NT2/D1 (cell line): ENCODE measurements around the gene ZFAND6.

Source experiments
- DNase-seq: peaks from one replicate; pipeline ENCODE4 v3.0.0-alpha.2; 2011; ENCODE audit warnings: low read depth, low spot score
- H3K27me3 ChIP-seq: 2 replicates; pipeline ENCODE4 v1.6.0; 2011; ENCODE audit warnings: mild to moderate bottlenecking; ENCODE audit not compliant: insufficient read length, insufficient read depth
- H3K36me3 ChIP-seq: 2 replicates; pipeline ENCODE4 v1.6.1; 2011; ENCODE audit warnings: mild to moderate bottlenecking, low read length, mixed read lengths; ENCODE audit not compliant: insufficient read depth, insufficient read length
- H3K4me1 ChIP-seq: 2 replicates; pipeline ENCODE4 v1.5.1; 2011; ENCODE audit not compliant: insufficient read depth, insufficient read length
- H3K4me3 ChIP-seq: 2 replicates; pipeline ENCODE4 v1.5.1; 2011; ENCODE audit warnings: low read depth; ENCODE audit not compliant: insufficient read length
- H3K9ac ChIP-seq: 2 replicates; pipeline ENCODE4 v1.6.0; 2011; ENCODE audit warnings: low read depth; ENCODE audit not compliant: insufficient read length
- H3K9me3 ChIP-seq: 2 replicates; pipeline ENCODE4 v1.5.1; 2011; ENCODE audit warnings: mild to moderate bottlenecking, low read length; ENCODE audit not compliant: insufficient read depth
- SUZ12 ChIP-seq: IDR thresholded peaks from 2 replicates; pipeline ENCODE4 v1.6.1; 2011; ENCODE audit not compliant: insufficient read length, insufficient read depth; ENCODE audit errors: extremely low read depth
- YY1 ChIP-seq: IDR thresholded peaks from 2 replicates; pipeline ENCODE4 v1.6.1; 2011; ENCODE audit not compliant: insufficient read length, insufficient read depth
- ZNF274 ChIP-seq: IDR thresholded peaks from 2 replicates; pipeline ENCODE4 v1.6.1; 2011; ENCODE audit warnings: mild to moderate bottlenecking, low read depth, low read length

Gene ZFAND6

GRCh38 chr15:80070840-80071239 lies 11.4 kb downstream of the ZFAND6 start:
- TF ChIP-seq YY1 (no peak), ZNF274 (no peak)
- Histone ChIP-seq H3K27me3 (no peaks in the 10 kb centered on the region), H3K4me3 (no peak overlapping the region), H3K4me1 (no peaks in the 10 kb centered on the region), H3K9me3 (no peaks in the 10 kb centered on the region), H3K36me3 (no peaks in the 10 kb centered on the region), H3K9ac (no peak overlapping the region)
- no peak for DNase-seq

- no peak for DNase-seq
- Histone ChIP-seq H3K9me3 (no peaks in the 10 kb centered on the region), H3K27me3 (no peaks in the 10 kb centered on the region), H3K9ac (no peak overlapping the region), H3K36me3 (no peaks in the 10 kb centered on the region), H3K4me1 (no peaks in the 10 kb centered on the region), H3K4me3 (no peak overlapping the region)
- TF ChIP-seq ZNF274 (no peak), YY1 (no peak), SUZ12 (no peak)
These were observed 12.2 kb downstream of the ZFAND6 start for GRCh38 chr15:80071652-80072051.

DNA sequence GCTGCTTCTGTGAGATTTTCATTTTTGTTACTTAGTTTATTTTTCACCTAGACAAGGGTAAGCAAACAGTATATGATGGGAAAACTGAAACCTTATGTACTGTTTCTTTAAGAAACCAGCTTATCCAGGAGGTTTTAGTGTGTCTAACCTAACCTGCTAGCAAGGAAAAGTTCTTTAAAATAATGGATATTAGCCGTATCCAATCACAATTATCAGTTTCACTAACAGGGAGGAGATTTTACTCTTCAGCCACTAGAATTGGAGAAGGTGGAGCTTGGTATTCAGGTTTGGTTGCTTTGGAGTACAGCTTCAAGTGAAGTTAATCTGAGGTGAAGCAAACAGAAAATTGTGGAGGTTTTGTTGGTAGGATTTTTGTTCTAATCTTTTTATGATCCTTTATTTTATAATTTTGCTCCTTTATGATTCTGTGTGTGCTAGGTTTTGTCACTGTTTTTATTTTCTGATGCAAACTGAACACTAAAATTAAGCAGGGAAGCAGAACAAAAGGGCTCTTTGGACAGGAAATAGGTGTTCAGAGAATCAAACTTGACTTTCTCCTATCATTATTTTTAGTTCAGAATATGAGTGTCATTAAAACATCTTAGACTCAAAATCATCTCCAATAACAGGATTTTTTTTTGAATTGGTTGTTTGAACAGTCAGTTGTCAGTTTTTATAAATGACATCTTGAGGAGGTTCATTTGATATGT lies 13.0 kb downstream of the ZFAND6 start:
- Histone ChIP-seq H3K4me3 (peak overlapping the region; percentile 5), H3K4me1 (no peaks in the 10 kb centered on the region), H3K36me3 (no peaks in the 10 kb centered on the region), H3K9ac (no peak overlapping the region), H3K9me3 (no peaks in the 10 kb centered on the region), H3K27me3 (no peaks in the 10 kb centered on the region)
- TF ChIP-seq YY1, result no peak
- TF ChIP-seq SUZ12, result no peak
- no peak for TF ChIP-seq ZNF274
- DNase-seq, result no peak

GRCh38 chr15:80073197-80073596 lies 13.7 kb downstream of the ZFAND6 start:
- Histone ChIP-seq H3K4me3 (no peak overlapping the region), H3K27me3 (no peaks in the 10 kb centered on the region), H3K9me3 (no peaks in the 10 kb centered on the region), H3K4me1 (no peaks in the 10 kb centered on the region), H3K9ac (no peak overlapping the region), H3K36me3 (no peaks in the 10 kb centered on the region)
- no peak for TF ChIP-seq SUZ12
- TF ChIP-seq ZNF274, result no peak
- no peak for TF ChIP-seq YY1
- DNase-seq, result no peak

DNA sequence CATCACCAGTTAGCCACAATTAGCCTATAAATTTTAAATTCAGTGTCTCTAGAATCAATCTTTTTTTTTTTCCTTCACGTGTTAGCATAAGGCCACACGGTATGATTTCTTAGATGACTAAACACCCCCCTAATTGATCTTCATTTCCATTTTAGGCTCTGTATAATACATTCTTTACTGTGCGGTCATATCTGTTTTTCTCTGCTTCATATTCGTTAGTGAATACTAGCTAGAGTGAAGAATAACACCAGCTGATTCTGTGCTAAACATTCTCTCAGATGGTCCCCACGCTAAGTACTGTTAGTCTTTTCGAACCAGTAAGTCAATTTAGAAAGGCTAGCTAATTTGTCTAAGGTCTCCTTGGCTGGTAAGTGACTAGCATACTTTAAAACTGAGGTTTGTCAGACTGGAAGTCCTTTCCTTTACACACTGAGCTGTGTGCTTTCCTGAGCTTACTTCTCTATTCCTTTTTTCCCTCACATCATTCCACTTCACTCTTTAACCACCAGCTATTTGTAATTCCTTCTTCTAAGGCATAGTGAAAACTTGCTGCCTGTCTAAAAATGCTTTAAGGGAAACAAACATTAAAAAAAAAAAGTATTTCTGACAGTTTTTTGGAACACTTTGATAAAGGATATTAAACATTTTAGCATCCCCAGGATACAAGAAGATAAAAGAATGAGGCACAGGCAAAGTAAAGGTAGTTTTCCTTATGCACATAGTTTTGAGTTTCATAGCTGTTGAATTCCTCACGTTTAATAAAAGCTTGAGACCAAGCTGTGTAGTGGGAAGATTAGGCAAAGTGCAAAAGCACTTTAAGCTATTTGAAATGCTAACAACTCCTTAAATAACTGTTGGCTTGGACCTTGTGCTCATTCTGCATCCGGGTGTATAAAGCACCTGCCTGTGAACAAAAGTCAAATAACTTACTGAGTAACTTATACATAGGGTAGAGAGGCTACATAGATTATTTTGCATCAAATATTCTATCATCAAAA lies 17.1 kb downstream of the ZFAND6 start:
- Histone ChIP-seq H3K4me3 (no peak overlapping the region), H3K4me1 (no peaks in the 10 kb centered on the region), H3K27me3 (no peaks in the 10 kb centered on the region), H3K36me3 (peaks cover 4% of the 10 kb centered on the region), H3K9me3 (no peaks in the 10 kb centered on the region), H3K9ac (no peak overlapping the region)
- no peak for DNase-seq
- TF ChIP-seq YY1 (no peak), ZNF274 (no peak), SUZ12 (no peak)

DNA sequence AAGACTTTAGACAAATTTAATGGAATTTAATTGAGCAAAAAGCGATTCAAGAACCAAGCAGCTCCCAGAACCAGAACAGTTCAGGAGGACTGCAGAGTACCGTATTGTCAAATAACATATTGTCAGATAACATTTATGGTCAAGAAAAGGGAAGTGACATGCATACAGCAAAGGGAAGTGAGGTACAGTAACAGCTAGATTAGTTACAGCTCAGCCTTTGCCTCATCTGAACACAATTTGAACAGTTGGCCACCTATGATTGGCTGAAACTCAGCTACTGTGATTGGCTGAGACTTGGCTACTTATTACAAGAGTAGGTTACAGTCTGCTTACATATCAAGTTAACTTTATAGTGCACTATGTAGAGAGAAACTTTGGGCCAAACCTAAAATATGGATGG lies 21.9 kb downstream of the ZFAND6 start:
- no peak for DNase-seq
- peaks cover 4% of the 10 kb centered on the region for H3K36me3 ChIP-seq
- no peak overlapping the region for H3K9ac ChIP-seq
- no peaks in the 10 kb centered on the region for H3K9me3 ChIP-seq
- no peak overlapping the region for H3K4me3 ChIP-seq
- H3K27me3 ChIP-seq, result no peaks in the 10 kb centered on the region
- no peaks in the 10 kb centered on the region for H3K4me1 ChIP-seq
- TF ChIP-seq SUZ12 (no peak), ZNF274 (no peak), YY1 (no peak)

DNA sequence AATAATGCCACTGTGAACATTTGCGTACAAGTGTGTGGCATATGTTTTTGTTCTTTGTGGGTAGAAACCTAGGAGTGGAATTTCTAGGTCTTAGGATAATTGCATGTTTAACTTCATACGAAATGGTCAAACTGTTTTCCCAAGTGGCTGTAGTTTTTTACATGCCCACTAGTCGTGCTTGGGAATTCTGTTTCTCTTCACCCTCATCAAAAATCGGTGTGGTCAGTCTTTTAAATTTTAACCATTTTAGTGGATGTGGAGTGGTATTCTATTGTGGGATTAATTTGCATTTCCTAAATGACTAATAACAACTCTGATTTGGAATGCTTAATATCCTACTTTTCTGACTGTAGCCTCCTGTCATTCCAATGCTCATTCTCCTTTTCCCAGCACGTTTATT lies 27.6 kb downstream of the ZFAND6 start:
- H3K4me1 ChIP-seq, result no peaks in the 10 kb centered on the region
- no peaks in the 10 kb centered on the region for H3K27me3 ChIP-seq
- H3K36me3 ChIP-seq, result no peaks in the 10 kb centered on the region
- no peak overlapping the region for H3K9ac ChIP-seq
- DNase-seq, result no peak
- TF ChIP-seq SUZ12, result no peak
- no peak for TF ChIP-seq ZNF274
- TF ChIP-seq YY1, result no peak
- H3K4me3 ChIP-seq, result no peak overlapping the region
- no peaks in the 10 kb centered on the region for H3K9me3 ChIP-seq
